Naive thymus-derived CD8-positive, alpha-beta T cell (primary cell): ENCODE measurements around the gene IRGQ. TPM values are rescaled to one million over a fixed set of nuclear protein-coding genes. Genes with fewer than 3 reads are reported as not detected.
"Not testable (repeated sequence)": the region's sequence is repeated elsewhere in the genome, so short reads cannot be mapped to it uniquely, and the experiment has no call there.

Experiments used
- ATAC-seq, 2 donors: fragments of 150-1000 bp; cut with Tn5 transposase in 1 of 2; sonication (Bioruptor Pico), chemical (Tn5 transposase) in 1 of 2; 1 replicate in 1 of 2; 2 replicates in 1 of 2; pipeline ENCODE4 v1.10.0; 2021; ENCODE audit warnings: mild to moderate bottlenecking in 2 of 2, moderate library complexity in 2 of 2
- POLR2A ChIA-PET: fragments of 350-600 bp; sonication (Branson Sonifier 250); formaldehyde crosslinking; loops from one replicate; lab custom pipeline; 2021; ENCODE audit warnings: antibody characterized with exemption; lab: Charles Lee
- DNase-seq, 10 donors: peaks; one replicate each; pipeline versions ENCODE4 v3.0.0 to v3.0.0-alpha.2; 2020 to 2022
- H3K27ac Mint-ChIP-seq, 10 donors: one replicate each; pipeline ENCODE4 v1.8.0; 2020 to 2022; ENCODE audit warnings: mild to moderate bottlenecking in 10 of 10, mixed read lengths in 10 of 10, moderate library complexity in 4 of 10, inconsistent platforms in 1 of 10
- H3K27me3 Mint-ChIP-seq, 5 donors: one replicate each; pipeline ENCODE4 v1.8.0; 2021 to 2022; ENCODE audit warnings: mixed read lengths in 5 of 5
- H3K36me3 Mint-ChIP-seq, 3 donors: one replicate each; pipeline ENCODE4 v1.8.0; 2020 to 2022; ENCODE audit warnings: mixed read lengths in 3 of 3, mild to moderate bottlenecking in 2 of 3, inconsistent platforms in 1 of 3
- H3K4me1 Mint-ChIP-seq, 4 donors: one replicate each; pipeline ENCODE4 v1.8.0; 2021 to 2022; ENCODE audit warnings: mixed read lengths in 4 of 4
- H3K4me3 Mint-ChIP-seq, 10 donors: one replicate each; pipeline ENCODE4 v1.8.0; 2020 to 2022; ENCODE audit warnings: mild to moderate bottlenecking in 10 of 10, mixed read lengths in 10 of 10, moderate library complexity in 6 of 10, inconsistent platforms in 1 of 10
- H3K9me3 Mint-ChIP-seq, 9 donors: one replicate each; pipeline ENCODE4 v1.8.0; 2020 to 2022; ENCODE audit warnings: mixed read lengths in 9 of 9, mild to moderate bottlenecking in 3 of 9, inconsistent platforms in 1 of 9, moderate library complexity in 1 of 9
- polyA plus RNA-seq, 3 donors: library from polyadenylated mRNA; unstranded; fragments of 300-500 nt; fragmentation: Illumina TruSeq; gene quantifications; one replicate each; pipeline ENCODE4 v1.2.3, GENCODE V29; 2021
- total RNA-seq, 8 experiments: library from RNA in 2 of 8; stranded (reverse) in 2 of 8; gene quantifications; one replicate each; pipeline ENCODE4 v1.2.3 and lab custom pipeline; 2021 to 2026

IRGQ gene
- total and polyA plus RNA-seq, 5 experiments from 2014 or later: 0.37 to 15.7 (median 1.1) TPM

GRCh38 chr19:43548706-43549105 lies 47.2 kb downstream of the IRGQ start:
- Mint-ChIP-seq H3K36me3 (peaks cover 0 to 65% (median 8%) of the 10 kb centered on the region in 3 donors), H3K27ac (peak overlapping the region in 4 of 10 donors; percentile 13 to 61 (median 20)), H3K4me1 (peaks cover 0 to 5% (median 2%) of the 10 kb centered on the region in 4 donors), H3K27me3 (no peaks in the 10 kb centered on the region), H3K4me3 (no peak overlapping the region), H3K9me3 (no peaks in the 10 kb centered on the region)
- DNase-seq: no peak
- no peak for ATAC-seq
- POLR2A ChIA-PET: interaction anchor here (0.6 kb wide), 1 partner anchor 18 kb away, joined by 7 read pairs; no protein-coding TSS in a partner anchor

DNA sequence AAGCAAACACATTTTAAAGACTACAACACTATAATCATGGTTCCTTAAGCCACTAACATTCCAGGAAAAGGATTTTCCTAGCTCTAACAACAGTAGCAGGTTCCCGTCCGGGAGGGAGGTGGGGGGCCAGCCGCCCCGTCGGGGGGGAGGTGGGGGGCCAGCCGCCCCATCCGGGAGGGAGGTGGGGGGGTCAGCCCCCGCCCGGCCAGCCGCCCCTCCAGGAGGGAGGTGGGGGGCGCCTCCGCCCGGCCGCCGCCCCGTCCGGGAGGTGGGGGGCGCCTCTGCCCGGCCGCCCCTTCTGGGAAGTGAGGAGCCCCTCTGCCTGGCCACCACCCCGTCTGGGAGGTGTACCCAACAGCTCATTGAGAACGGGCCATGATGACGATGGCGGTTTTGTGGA lies 48.0 kb downstream of the IRGQ start:
- peaks cover 0 to 67% (median 10%) of the 10 kb centered on the region in 3 donors for H3K36me3 Mint-ChIP-seq
- DNase-seq, H3K27me3 Mint-ChIP-seq, H3K27ac Mint-ChIP-seq, ATAC-seq, H3K4me1 Mint-ChIP-seq, POLR2A ChIA-PET, H3K4me3 Mint-ChIP-seq, H3K9me3 Mint-ChIP-seq: not testable (repeated sequence)

- Mint-ChIP-seq H3K27ac (no peak overlapping the region), H3K9me3 (no peaks in the 10 kb centered on the region), H3K36me3 (peaks cover 0 to 67% (median 9%) of the 10 kb centered on the region in 3 donors), H3K4me1 (peaks cover 0 to 2% (median under 1%) of the 10 kb centered on the region in 4 donors), H3K4me3 (no peak overlapping the region), H3K27me3 (no peaks in the 10 kb centered on the region)
- DNase-seq: no peak
- POLR2A ChIA-PET: interaction anchor here (0.5 to 1.0 kb wide), 2 partner anchors 33 to 42 kb away, joined by 3 read pairs; partner anchors contain the start of gene PHLDB3
- ATAC-seq: no peak
Observed at GRCh38 chr19:43546581-43546980, 49.4 kb downstream of the IRGQ start.

- POLR2A ChIA-PET: interaction anchor here (0.5 kb wide), 2 partner anchors 16 to 34 kb away, joined by 3 to 7 read pairs; no protein-coding TSS in a partner anchor
- Mint-ChIP-seq H3K4me3 (no peak overlapping the region), H3K27me3 (no peaks in the 10 kb centered on the region), H3K9me3 (no peaks in the 10 kb centered on the region), H3K27ac (peak overlapping the region in 2 of 10 donors; percentile 80 to 86), H3K36me3 (peaks cover 0 to 67% (median 13%) of the 10 kb centered on the region in 3 donors), H3K4me1 (peaks cover 0 to 2% (median 0%) of the 10 kb centered on the region in 4 donors)
- no peak for ATAC-seq
- DNase-seq: no peak
Observed at GRCh38 chr19:43545981-43546380, 50.0 kb downstream of the IRGQ start.

DNA sequence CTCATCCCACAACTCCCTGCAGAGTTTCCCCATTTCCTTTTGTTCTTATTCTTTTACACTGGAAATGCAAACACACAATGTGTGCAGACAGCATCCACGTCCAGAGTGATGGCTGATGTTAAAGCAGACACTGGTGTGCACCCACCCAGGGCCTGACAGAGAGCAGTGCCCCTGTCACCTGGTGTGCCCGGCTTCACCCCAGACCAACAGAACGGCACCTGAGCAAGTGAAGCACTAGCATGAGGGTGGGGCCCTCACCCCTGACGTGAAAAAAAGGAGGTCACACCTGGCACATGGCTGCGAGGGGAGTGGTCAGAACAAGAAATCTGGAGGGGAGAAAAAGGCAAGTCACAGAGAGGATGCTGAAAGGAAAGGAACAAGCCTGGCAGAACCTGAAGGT lies 50.7 kb downstream of the IRGQ start:
- POLR2A ChIA-PET: interaction anchor here (0.5 to 0.6 kb wide), 2 partner anchors 16 to 74 kb away, joined by 3 to 7 read pairs; no protein-coding TSS in a partner anchor

DNA sequence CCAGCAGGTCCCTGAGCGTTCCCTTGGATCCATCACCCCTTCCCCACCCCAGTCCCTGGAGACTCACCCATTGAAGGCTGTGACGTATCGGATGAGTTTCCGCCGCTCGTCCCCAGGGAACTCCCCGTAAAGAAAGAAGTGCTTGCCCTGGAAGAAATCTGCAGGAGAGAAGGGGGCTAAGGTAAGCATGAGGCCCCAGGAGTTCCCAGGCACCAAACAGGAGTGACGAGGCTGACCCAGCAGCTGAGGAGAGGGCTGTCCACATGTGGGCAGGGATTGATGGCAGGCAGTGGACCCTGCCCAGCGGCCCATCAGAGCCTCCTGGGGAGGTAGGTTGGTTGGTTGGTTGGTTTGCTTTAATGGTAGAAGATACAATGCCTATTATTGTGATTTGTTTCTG lies 51.9 kb downstream of the IRGQ start:
- ATAC-seq (no peak), DNase-seq (no peak)
- POLR2A ChIA-PET: no interaction called here
- H3K27ac Mint-ChIP-seq: peak overlapping the region in 2 of 10 donors; percentile 12 to 47
- H3K4me1 Mint-ChIP-seq: no peaks in the 10 kb centered on the region
- no peak overlapping the region for H3K4me3 Mint-ChIP-seq
- H3K27me3 Mint-ChIP-seq: no peaks in the 10 kb centered on the region
- peaks cover 4 to 71% (median 21%) of the 10 kb centered on the region in 3 donors for H3K36me3 Mint-ChIP-seq
- H3K9me3 Mint-ChIP-seq: peaks cover 2 to 6% (median 3%) of the 10 kb centered on the region in 9 donors

More for the DNA sequence above, 50.7 kb downstream of the IRGQ start:
- Mint-ChIP-seq H3K4me1 (no peaks in the 10 kb centered on the region), H3K4me3 (no peak overlapping the region), H3K36me3 (peaks cover 0 to 66% (median 13%) of the 10 kb centered on the region in 3 donors), H3K9me3 (no peaks in the 10 kb centered on the region), H3K27me3 (no peaks in the 10 kb centered on the region), H3K27ac (peak overlapping the region in 8 of 10 donors; percentile 30 to 81 (median 62))
- DNase-seq: no peak
- ATAC-seq: no peak

GRCh38 chr19:43541920-43542650 lies 53.8 kb downstream of the IRGQ start:
- Mint-ChIP-seq H3K9me3 (peaks cover 3 to 15% (median 7%) of the 10 kb centered on the region in 9 donors), H3K36me3 (peaks cover 12 to 82% (median 33%) of the 10 kb centered on the region in 3 donors), H3K4me3 (no peak overlapping the region), H3K27ac (peak overlapping the region in 1 of 10 donors; percentile 37), H3K4me1 (no peaks in the 10 kb centered on the region), H3K27me3 (no peaks in the 10 kb centered on the region)
- no peak for ATAC-seq
- no peak for DNase-seq
- POLR2A ChIA-PET: no interaction called here

GRCh38 chr19:43540381-43540780 lies 55.6 kb downstream of the IRGQ start:
- Mint-ChIP-seq H3K36me3 (peaks cover 12 to 85% (median 34%) of the 10 kb centered on the region in 3 donors), H3K4me1 (peaks cover 1 to 3% (median 2%) of the 10 kb centered on the region in 4 donors), H3K27me3 (no peaks in the 10 kb centered on the region), H3K27ac (peak overlapping the region in 4 of 10 donors; percentile 20 to 77 (median 51)), H3K4me3 (no peak overlapping the region), H3K9me3 (peaks cover 3 to 15% (median 7%) of the 10 kb centered on the region in 9 donors)
- no peak for DNase-seq
- ATAC-seq: no peak
- POLR2A ChIA-PET: no interaction called here

DNA sequence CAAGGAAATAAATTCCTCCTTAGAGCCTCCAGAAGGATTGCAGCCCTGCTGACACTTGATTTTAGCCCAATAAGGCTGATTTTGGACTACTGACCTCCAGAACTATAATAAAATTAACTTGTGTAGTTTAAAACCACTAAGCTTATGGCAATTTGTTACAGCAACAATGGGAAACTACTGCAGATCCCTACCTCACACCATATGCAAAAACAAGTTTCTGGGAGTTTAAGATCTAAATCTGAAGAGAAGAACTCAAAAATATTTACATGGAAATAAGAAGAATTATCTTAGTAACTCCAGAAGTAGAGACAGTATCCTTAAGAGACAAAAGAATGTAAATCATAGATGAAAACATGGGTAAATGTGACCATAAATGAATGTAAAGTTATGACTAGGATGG lies 57.0 kb downstream of the IRGQ start:
- H3K27me3 Mint-ChIP-seq: no peaks in the 10 kb centered on the region
- no peak overlapping the region for H3K4me3 Mint-ChIP-seq
- H3K36me3 Mint-ChIP-seq: peaks cover 12 to 70% (median 34%) of the 10 kb centered on the region in 3 donors
- POLR2A ChIA-PET: no interaction called here
- peaks cover 3 to 15% (median 7%) of the 10 kb centered on the region in 9 donors for H3K9me3 Mint-ChIP-seq
- DNase-seq: no peak
- no peak for ATAC-seq
- H3K4me1 Mint-ChIP-seq: peaks cover 4 to 14% (median 5%) of the 10 kb centered on the region in 4 donors
- H3K27ac Mint-ChIP-seq: peak overlapping the region in 2 of 10 donors; percentile 2 to 6

DNA sequence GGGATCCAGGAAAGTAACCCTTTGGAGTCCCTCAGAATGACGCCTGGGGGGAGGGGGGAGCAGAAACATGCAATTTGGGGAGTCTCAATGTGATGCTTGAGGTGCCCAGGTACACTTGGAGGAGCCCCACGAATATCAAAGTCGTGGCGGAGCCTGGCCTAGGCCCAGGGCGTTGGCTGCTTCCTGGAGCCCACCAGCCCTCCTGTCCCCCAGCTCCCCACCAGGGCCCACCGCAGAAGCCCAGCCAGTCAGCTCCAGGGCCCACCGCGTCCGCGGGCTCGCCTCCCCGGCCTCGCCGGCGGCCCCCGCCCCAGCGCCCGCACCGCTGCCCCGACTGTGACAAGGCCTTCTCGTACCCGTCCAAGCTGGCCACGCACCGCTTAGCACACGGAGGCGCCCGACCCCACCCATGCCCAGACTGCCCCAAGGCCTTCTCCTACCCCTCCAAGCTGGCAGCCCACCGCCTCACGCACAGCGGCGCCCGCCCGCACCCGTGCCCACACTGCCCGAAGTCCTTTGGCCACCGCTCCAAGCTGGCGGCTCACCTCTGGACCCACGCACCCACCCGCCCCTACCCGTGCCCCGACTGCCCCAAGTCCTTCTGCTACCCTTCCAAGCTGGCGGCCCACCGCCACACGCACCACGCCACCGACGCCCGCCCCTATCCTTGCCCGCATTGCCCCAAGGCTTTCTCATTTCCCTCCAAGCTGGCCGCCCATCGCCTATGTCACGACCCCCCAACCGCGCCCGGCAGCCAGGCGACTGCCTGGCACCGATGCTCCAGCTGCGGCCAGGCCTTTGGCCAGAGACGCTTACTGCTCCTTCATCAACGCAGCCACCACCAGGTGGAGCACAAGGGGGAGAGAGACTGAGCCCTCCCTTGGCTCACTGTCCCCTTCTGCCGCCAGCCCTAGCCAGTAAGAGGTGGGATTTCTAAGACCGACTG lies 60.8 kb downstream of the IRGQ start:
- Mint-ChIP-seq H3K9me3 (peaks cover 3 to 15% (median 7%) of the 10 kb centered on the region in 9 donors), H3K27ac (peak overlapping the region; percentile 7 to 99 (median 88)), H3K4me1 (peaks cover 13 to 32% (median 19%) of the 10 kb centered on the region in 4 donors), H3K4me3 (peak overlapping the region in 9 of 10 donors; percentile 5 to 76 (median 49)), H3K36me3 (peaks cover 12 to 35% (median 22%) of the 10 kb centered on the region in 3 donors), H3K27me3 (no peaks in the 10 kb centered on the region)
- DNase-seq (peak in 7 of 10 donors; percentile 5 to 37 (median 26)), ATAC-seq (no peak)
- POLR2A ChIA-PET: interaction anchor here (0.6 to 8.0 kb wide), 6 partner anchors 20 to 135 kb away, joined by 3 to 51 read pairs (median 4); partner anchors contain the start of genes IRGQ, PLAUR and ZNF576
